ENCODE measurements around the gene HOXA11.

The HOXA11 gene

GRCh38 chr7:27180431-27181420 is 4.3 kb downstream of the HOXA11 start:
- H3K9me3 ChIP-seq (ENCODE audit: low read length) = no peaks in the 10 kb centered on the region
- H3K4me1 ChIP-seq (ENCODE audit: insufficient read depth, low read length, severe bottlenecking) = peaks cover 16% of the 10 kb centered on the region
- H3F3A ChIP-seq (ENCODE audit: insufficient read depth, low read length) = no peaks in the 10 kb centered on the region
- no peaks in the 10 kb centered on the region for H4K20me1 ChIP-seq (ENCODE audit: insufficient read depth, low read length)
- no peak overlapping the region for H3K4me3 ChIP-seq (ENCODE audit: low read depth, low read length, poor library complexity, severe bottlenecking)
- H3K4me2 ChIP-seq (ENCODE audit: low read length) = no peak overlapping the region
- no peak overlapping the region for H3K9ac ChIP-seq (ENCODE audit: low read length)
- H3K36me3 ChIP-seq (ENCODE audit: insufficient read depth, low read length) = no peaks in the 10 kb centered on the region
- no peaks in the 10 kb centered on the region for H3K79me2 ChIP-seq (ENCODE audit: insufficient read depth, low read length)
- peaks cover 11% of the 10 kb centered on the region; the same call in 1 of the 2 replicates for H3K27me3 ChIP-seq (ENCODE audit: insufficient read depth, low read length)
- no peak overlapping the region for H2AFZ ChIP-seq (ENCODE audit: low read length)
- TF ChIP-seq CTCF (IDR thresholded peaks at IDR 0.05; ENCODE audit: low read length) (no peak), EZH2 (IDR thresholded peaks at IDR 0.05; ENCODE audit: borderline replicate concordance, low read length) (no peak)
- no peak overlapping the region for H3K27ac ChIP-seq (ENCODE audit: low read depth, low read length, poor library complexity, severe bottlenecking)
- no peaks in the 10 kb centered on the region for H3K9me2 ChIP-seq (ENCODE audit: low read depth, low read length)

- TF ChIP-seq EZH2 (IDR thresholded peaks at IDR 0.05; ENCODE audit: borderline replicate concordance, low read length) (no peak), CTCF (IDR thresholded peaks at IDR 0.05; ENCODE audit: low read length) (peak; percentile 99)
- Histone ChIP-seq H4K20me1 (ENCODE audit: insufficient read depth, low read length) (no peaks in the 10 kb centered on the region), H2AFZ (ENCODE audit: low read length) (no peak overlapping the region), H3K36me3 (ENCODE audit: insufficient read depth, low read length) (no peaks in the 10 kb centered on the region), H3F3A (ENCODE audit: insufficient read depth, low read length) (no peaks in the 10 kb centered on the region), H3K79me2 (ENCODE audit: insufficient read depth, low read length) (no peaks in the 10 kb centered on the region), H3K4me2 (ENCODE audit: low read length) (peak overlapping the region; percentile 42), H3K4me3 (ENCODE audit: low read depth, low read length, poor library complexity, severe bottlenecking) (peak overlapping the region; percentile 38), H3K9me3 (ENCODE audit: low read length) (no peaks in the 10 kb centered on the region), H3K27ac (ENCODE audit: low read depth, low read length, poor library complexity, severe bottlenecking) (no peak overlapping the region), H3K27me3 (ENCODE audit: insufficient read depth, low read length) (peaks cover 2% of the 10 kb centered on the region; the same call in 1 of the 2 replicates), H3K4me1 (ENCODE audit: insufficient read depth, low read length, severe bottlenecking) (peaks cover 14% of the 10 kb centered on the region), H3K9ac (ENCODE audit: low read length) (no peak overlapping the region), H3K9me2 (ENCODE audit: low read depth, low read length) (no peaks in the 10 kb centered on the region)
These were observed 5.3 kb downstream of the HOXA11 start for GRCh38 chr7:27179503-27180430.

- no peaks in the 10 kb centered on the region for H3K9me3 ChIP-seq (ENCODE audit: low read length)
- no peak overlapping the region for H2AFZ ChIP-seq (ENCODE audit: low read length)
- H4K20me1 ChIP-seq (ENCODE audit: insufficient read depth, low read length) = no peaks in the 10 kb centered on the region
- no peak overlapping the region for H3K4me2 ChIP-seq (ENCODE audit: low read length)
- H3K27me3 ChIP-seq (ENCODE audit: insufficient read depth, low read length) = no peaks in the 10 kb centered on the region; the same call in 1 of the 2 replicates
- H3K4me3 ChIP-seq (ENCODE audit: low read depth, low read length, poor library complexity, severe bottlenecking) = no peak overlapping the region
- H3K4me1 ChIP-seq (ENCODE audit: insufficient read depth, low read length, severe bottlenecking) = peaks cover 12% of the 10 kb centered on the region
- no peak overlapping the region for H3K9ac ChIP-seq (ENCODE audit: low read length)
- no peaks in the 10 kb centered on the region for H3K79me2 ChIP-seq (ENCODE audit: insufficient read depth, low read length)
- no peaks in the 10 kb centered on the region for H3K36me3 ChIP-seq (ENCODE audit: insufficient read depth, low read length)
- H3K9me2 ChIP-seq (ENCODE audit: low read depth, low read length) = no peaks in the 10 kb centered on the region
- TF ChIP-seq EZH2 (IDR thresholded peaks at IDR 0.05; ENCODE audit: borderline replicate concordance, low read length) (no peak), CTCF (IDR thresholded peaks at IDR 0.05; ENCODE audit: low read length) (no peak)
- no peak overlapping the region for H3K27ac ChIP-seq (ENCODE audit: low read depth, low read length, poor library complexity, severe bottlenecking)
- H3F3A ChIP-seq (ENCODE audit: insufficient read depth, low read length) = no peaks in the 10 kb centered on the region
These were observed 6.0 kb downstream of the HOXA11 start for GRCh38 chr7:27179030-27179429.

All from OCI-LY1 (cell line).